ENCODE data around the gene HSD11B2.
"Not testable (repeated sequence)": the region's sequence is repeated elsewhere in the genome, so short reads cannot be mapped to it uniquely, and the experiment has no call there.

The HSD11B2 gene

GRCh38 chr16:67415421-67415820 is 15.5 kb upstream of the HSD11B2 start:
- DNase-seq (ENCODE audit: low read depth) = not testable (repeated sequence)

GRCh38 chr16:67415872-67416793 is 14.8 kb upstream of the HSD11B2 start, which contains the start of gene ZDHHC1:
ZDHHC1 (minus strand) TSS chr16:67416477; CDS start chr16:67407775, 8,702 bp downstream.
- DNase-seq (ENCODE audit: low read depth) = no peak

GRCh38 chr16:67417333-67418061 is 13.4 kb upstream of the HSD11B2 start:
- no peak for DNase-seq (ENCODE audit: low read depth)

- DNase-seq (ENCODE audit: low read depth) = no peak
Observed at GRCh38 chr16:67419502-67419901, 11.4 kb upstream of the HSD11B2 start.

- DNase-seq (ENCODE audit: low read depth) = no peak
Observed at GRCh38 chr16:67419931-67420330, 11.0 kb upstream of the HSD11B2 start.

GRCh38 chr16:67421030-67421429 is 9.9 kb upstream of the HSD11B2 start:
- DNase-seq (ENCODE audit: low read depth) = no peak

- DNase-seq (ENCODE audit: low read depth) = no peak
Observed at GRCh38 chr16:67423015-67423414, 7.9 kb upstream of the HSD11B2 start.

GRCh38 chr16:67423611-67424260 is 7.2 kb upstream of the HSD11B2 start:
- no peak for DNase-seq (ENCODE audit: low read depth)

GRCh38 chr16:67424261-67424615 is 6.7 kb upstream of the HSD11B2 start:
- DNase-seq (ENCODE audit: low read depth) = no peak

GRCh38 chr16:67425061-67425460 is 5.9 kb upstream of the HSD11B2 start:
- DNase-seq (ENCODE audit: low read depth) = no peak

- no peak for DNase-seq (ENCODE audit: low read depth)
Observed at GRCh38 chr16:67425580-67425979, 5.3 kb upstream of the HSD11B2 start.

GRCh38 chr16:67426022-67426421 is 4.9 kb upstream of the HSD11B2 start:
- no peak for DNase-seq (ENCODE audit: low read depth)

GRCh38 chr16:67426950-67427349 is 4.0 kb upstream of the HSD11B2 start:
- DNase-seq (ENCODE audit: low read depth) = no peak

GRCh38 chr16:67428146-67428731 is 2.7 kb upstream of the HSD11B2 start:
- DNase-seq (ENCODE audit: low read depth) = peak; percentile 22

- DNase-seq (ENCODE audit: low read depth) = no peak
Observed at GRCh38 chr16:67429053-67429798, 1.7 kb upstream of the HSD11B2 start.

GRCh38 chr16:67429799-67430503 is 970 bp upstream of the HSD11B2 start:
- DNase-seq (ENCODE audit: low read depth) = no peak

GRCh38 chr16:67430504-67430976 is 381 bp upstream of the HSD11B2 start:
- DNase-seq (ENCODE audit: low read depth) = no peak

GRCh38 chr16:67431775-67432505 is 1.0 kb downstream of the HSD11B2 start:
- no peak for DNase-seq (ENCODE audit: low read depth)

- DNase-seq (ENCODE audit: low read depth) = no peak
Observed at GRCh38 chr16:67432506-67432890, 1.6 kb downstream of the HSD11B2 start.

- DNase-seq (ENCODE audit: low read depth) = no peak
Observed at GRCh38 chr16:67433131-67433719, 2.3 kb downstream of the HSD11B2 start.

Measured in T follicular helper cell (primary cell).